BJ (cell line): ENCODE measurements around the gene KCTD17. TPM values are rescaled to one million over a fixed set of nuclear protein-coding genes. Genes with fewer than 3 reads are reported as not detected.

Experiments used
- CTCF ChIA-PET: fragments of 350-600 bp; formaldehyde crosslinking; extraction: SDS; loops from one replicate; lab custom pipeline; 2021; ENCODE audit warnings: antibody characterized with exemption, inconsistent platforms; lab: Yijun Ruan, JAX
- POLR2A ChIA-PET: fragments of 300-600 bp; sonication (Branson Sonifier 250); formaldehyde crosslinking; extraction: SDS; loops from one replicate; lab custom pipeline; 2021; ENCODE audit warnings: antibody characterized with exemption; lab: Charles Lee
- DNase-seq: peaks from one replicate; pipeline ENCODE4 v3.0.0-alpha.2; 2011; ENCODE audit warnings: low read depth
- H3K27me3 ChIP-seq: 2 replicates; pipeline ENCODE4 v1.6.0; 2011; ENCODE audit warnings: low read length; ENCODE audit not compliant: control insufficient read depth, insufficient read depth
- H3K36me3 ChIP-seq: 2 replicates; pipeline ENCODE4 v1.5.1; 2011; ENCODE audit warnings: low read length; ENCODE audit not compliant: control insufficient read depth, insufficient read depth
- H3K4me3 ChIP-seq: 2 replicates; pipeline ENCODE4 v1.5.1; 2011; ENCODE audit warnings: low read depth, mild to moderate bottlenecking, control low read depth, low read length
- polyA plus RNA-seq: library from polyadenylated mRNA; depleted of rRNA; stranded (reverse); fragments of >200 nt; gene quantifications from 2 replicates; pipeline ENCODE4 v1.2.3, GENCODE V29; 2011
- TF ChIP-seq, protein P1 (sequence below): IDR thresholded peaks from 2 replicates; pipeline ENCODE4 v1.5.1; 2011; ENCODE audit warnings: low read depth, mild to moderate bottlenecking, control low read depth, inconsistent platforms, low read length, moderate library complexity; ENCODE audit not compliant: insufficient read depth

The KCTD17 gene
- polyA plus RNA-seq, 1 experiment: 36.3 TPM

- TF ChIP-seq, protein P1, sequence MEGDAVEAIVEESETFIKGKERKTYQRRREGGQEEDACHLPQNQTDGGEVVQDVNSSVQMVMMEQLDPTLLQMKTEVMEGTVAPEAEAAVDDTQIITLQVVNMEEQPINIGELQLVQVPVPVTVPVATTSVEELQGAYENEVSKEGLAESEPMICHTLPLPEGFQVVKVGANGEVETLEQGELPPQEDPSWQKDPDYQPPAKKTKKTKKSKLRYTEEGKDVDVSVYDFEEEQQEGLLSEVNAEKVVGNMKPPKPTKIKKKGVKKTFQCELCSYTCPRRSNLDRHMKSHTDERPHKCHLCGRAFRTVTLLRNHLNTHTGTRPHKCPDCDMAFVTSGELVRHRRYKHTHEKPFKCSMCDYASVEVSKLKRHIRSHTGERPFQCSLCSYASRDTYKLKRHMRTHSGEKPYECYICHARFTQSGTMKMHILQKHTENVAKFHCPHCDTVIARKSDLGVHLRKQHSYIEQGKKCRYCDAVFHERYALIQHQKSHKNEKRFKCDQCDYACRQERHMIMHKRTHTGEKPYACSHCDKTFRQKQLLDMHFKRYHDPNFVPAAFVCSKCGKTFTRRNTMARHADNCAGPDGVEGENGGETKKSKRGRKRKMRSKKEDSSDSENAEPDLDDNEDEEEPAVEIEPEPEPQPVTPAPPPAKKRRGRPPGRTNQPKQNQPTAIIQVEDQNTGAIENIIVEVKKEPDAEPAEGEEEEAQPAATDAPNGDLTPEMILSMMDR: no peak
- peaks cover 12% of the 10 kb centered on the region for H3K36me3 ChIP-seq
- no peak overlapping the region for H3K4me3 ChIP-seq
- DNase-seq: no peak
- POLR2A ChIA-PET: no interaction called here
- no peaks in the 10 kb centered on the region for H3K27me3 ChIP-seq
- CTCF ChIA-PET: interaction anchor here (0.9 to 1.3 kb wide), 2 partner anchors 8 to 27 kb away, joined by 3 read pairs; no protein-coding TSS in a partner anchor
These were observed 27.7 kb upstream of the KCTD17 start for GRCh38 chr22:37023743-37024338.

DNA sequence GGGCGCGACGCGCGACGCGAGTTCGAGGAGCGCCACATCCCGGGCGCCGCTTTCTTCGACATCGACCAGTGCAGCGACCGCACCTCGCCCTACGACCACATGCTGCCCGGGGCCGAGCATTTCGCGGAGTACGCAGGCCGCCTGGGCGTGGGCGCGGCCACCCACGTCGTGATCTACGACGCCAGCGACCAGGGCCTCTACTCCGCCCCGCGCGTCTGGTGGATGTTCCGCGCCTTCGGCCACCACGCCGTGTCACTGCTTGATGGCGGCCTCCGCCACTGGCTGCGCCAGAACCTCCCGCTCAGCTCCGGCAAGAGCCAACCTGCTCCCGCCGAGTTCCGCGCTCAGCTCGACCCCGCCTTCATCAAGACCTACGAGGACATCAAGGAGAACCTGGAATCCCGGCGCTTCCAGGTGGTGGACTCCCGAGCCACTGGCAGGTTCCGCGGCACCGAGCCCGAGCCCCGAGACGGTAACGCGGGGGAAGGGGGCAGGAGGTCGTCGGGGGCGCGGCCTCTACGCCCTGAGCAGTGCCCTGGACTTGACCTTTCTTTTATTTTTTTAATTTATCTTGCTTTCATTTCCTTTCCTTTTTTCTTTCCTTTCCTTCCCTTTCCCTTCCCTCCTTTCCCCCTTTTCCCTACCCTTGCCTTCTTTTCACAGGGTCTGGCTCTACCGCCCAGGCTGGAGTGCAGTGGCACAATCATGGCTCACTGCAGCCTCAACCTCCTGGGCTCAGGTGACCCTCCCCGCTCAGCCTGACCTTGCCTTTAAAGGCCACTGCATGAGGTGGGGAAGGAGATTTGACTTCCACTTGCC, 27.0 kb upstream of the KCTD17 start:
- DNase-seq: no peak

GRCh38 chr22:37025500-37026070, 26.0 kb upstream of the KCTD17 start:
- peaks cover 20% of the 10 kb centered on the region for H3K36me3 ChIP-seq
- no peak for DNase-seq
- POLR2A ChIA-PET: no interaction called here
- TF ChIP-seq, protein P1: no peak
- H3K27me3 ChIP-seq: no peaks in the 10 kb centered on the region
- no peak overlapping the region for H3K4me3 ChIP-seq
- CTCF ChIA-PET: interaction anchor here (2.5 kb wide), 1 partner anchor 19 kb away, joined by 11 read pairs; no protein-coding TSS in a partner anchor

More for the DNA sequence above, 27.0 kb upstream of the KCTD17 start:
- TF ChIP-seq, protein P1: no peak
- ChIA-PET CTCF (interaction anchor here (0.9 to 2.5 kb wide), 2 partner anchors 8 to 20 kb away, joined by 3 to 11 read pairs; no protein-coding TSS in a partner anchor), POLR2A (no interaction called here)
- Histone ChIP-seq H3K36me3 (peaks cover 16% of the 10 kb centered on the region), H3K4me3 (no peak overlapping the region), H3K27me3 (no peaks in the 10 kb centered on the region)

GRCh38 chr22:37026325-37026724, 25.2 kb upstream of the KCTD17 start:
- peaks cover 20% of the 10 kb centered on the region for H3K36me3 ChIP-seq
- no peak overlapping the region for H3K4me3 ChIP-seq
- H3K27me3 ChIP-seq: no peaks in the 10 kb centered on the region
- TF ChIP-seq, protein P1: no peak
- ChIA-PET POLR2A (no interaction called here), CTCF (interaction anchor here (2.5 kb wide), 1 partner anchor 19 kb away, joined by 11 read pairs; no protein-coding TSS in a partner anchor)
- DNase-seq: no peak

DNA sequence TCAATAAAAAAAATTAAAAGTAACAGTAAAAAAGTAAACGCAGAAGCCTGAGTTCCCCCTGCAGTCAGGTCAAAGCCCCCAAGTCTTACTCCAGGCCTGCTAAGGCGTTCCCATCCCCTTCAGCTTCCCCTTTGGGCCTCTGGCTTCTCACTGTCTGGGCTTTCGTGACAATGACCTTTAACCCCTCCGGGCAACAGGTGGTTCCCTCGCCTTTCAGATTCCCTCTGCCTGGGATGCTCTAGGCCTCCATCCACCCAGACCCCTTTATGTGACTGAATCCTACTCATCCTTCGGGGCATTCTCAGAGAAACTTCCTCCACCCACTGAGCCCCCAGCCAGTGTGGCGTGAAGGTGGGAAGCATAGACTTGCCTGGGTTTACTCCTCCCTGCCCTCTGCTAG, 24.0 kb upstream of the KCTD17 start:
- DNase-seq: no peak
- ChIA-PET POLR2A (no interaction called here), CTCF (interaction anchor here (1.0 kb wide), 1 partner anchor 29 kb away, joined by 3 read pairs; no protein-coding TSS in a partner anchor)
- no peaks in the 10 kb centered on the region for H3K27me3 ChIP-seq
- peaks cover 20% of the 10 kb centered on the region for H3K36me3 ChIP-seq
- TF ChIP-seq, protein P1: no peak
- H3K4me3 ChIP-seq: no peak overlapping the region
